ENCODE data around the gene TRIP12. TPM values are rescaled to one million over a fixed set of nuclear protein-coding genes. Genes with fewer than 3 reads are reported as not detected.

Gene TRIP12
- total RNA-seq, 1 donor from 2014 or later: 209 TPM

DNA sequence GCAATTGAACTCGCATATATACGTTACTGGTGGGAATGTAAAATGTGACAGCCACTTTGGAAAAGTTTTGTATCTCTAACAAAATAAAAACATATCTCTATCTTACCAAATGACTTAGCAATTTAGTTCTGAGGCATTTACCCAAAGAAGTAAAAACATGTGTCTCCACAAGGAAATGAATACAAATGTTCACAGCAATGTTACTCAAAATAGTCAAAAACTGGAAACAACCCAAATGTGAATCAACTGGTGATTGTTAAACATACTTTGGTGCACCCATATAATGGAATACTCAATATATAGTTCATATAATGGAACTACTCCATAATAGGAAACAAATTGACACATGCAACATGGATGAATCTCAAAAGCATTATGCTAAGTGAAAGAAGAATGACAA is 137.0 kb downstream of the TRIP12 start:
- Histone ChIP-seq H3K27ac (ENCODE audit: low read depth, low read length) (no peak overlapping the region), H3K36me3 (ENCODE audit: control insufficient read depth in 3 of 3, insufficient read depth in 3 of 3, low read length in 3 of 3) (peaks cover 8 to 27% (median 27%) of the 10 kb centered on the region in 3 donors), H3K4me1 (ENCODE audit: control insufficient read depth in 3 of 3, insufficient read depth in 3 of 3, low read length in 3 of 3) (peaks cover 7 to 12% (median 9%) of the 10 kb centered on the region in 3 donors), H3K27me3 (ENCODE audit: control insufficient read depth in 3 of 3, insufficient read depth in 3 of 3, low read length in 3 of 3) (no peaks in the 10 kb centered on the region), H3K9me3 (ENCODE audit: control insufficient read depth in 3 of 3, low read length in 3 of 3) (no peaks in the 10 kb centered on the region), H3K9ac (ENCODE audit: low read depth in 1 of 3, low read length in 3 of 3) (no peak overlapping the region), H3K4me3 (ENCODE audit: low read length in 3 of 3) (no peak overlapping the region)

DNA sequence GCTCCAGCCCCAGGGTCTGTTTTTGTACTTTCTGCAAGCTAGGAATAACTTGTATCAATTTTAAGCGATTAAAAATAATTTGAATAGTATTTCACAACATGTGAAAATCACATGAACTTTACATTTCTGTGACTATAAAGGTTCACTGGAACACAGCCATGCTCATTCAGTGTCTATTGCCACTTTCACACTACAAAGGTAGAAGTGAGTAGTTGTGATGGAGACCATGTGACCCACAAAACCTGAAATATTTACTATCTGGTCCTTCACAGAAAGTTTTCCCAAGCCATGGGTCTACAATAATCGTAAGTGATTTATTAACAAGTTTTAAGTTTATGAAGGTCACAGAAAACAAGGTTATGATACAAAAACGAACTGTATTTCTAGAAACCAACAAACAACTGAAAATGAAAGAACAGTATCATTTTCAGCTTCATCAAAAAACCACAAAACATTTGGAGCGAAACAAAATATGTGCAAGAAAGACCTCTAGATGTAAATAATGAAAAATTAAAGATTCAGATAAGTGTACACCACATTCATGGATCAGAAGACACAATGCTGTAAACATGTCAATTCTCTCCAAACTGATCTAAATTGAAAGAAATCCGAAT is 138.6 kb downstream of the TRIP12 start:
- Histone ChIP-seq H3K9ac (ENCODE audit: low read depth in 1 of 3, low read length in 3 of 3) (no peak overlapping the region), H3K27me3 (ENCODE audit: control insufficient read depth in 3 of 3, insufficient read depth in 3 of 3, low read length in 3 of 3) (no peaks in the 10 kb centered on the region), H3K36me3 (ENCODE audit: control insufficient read depth in 3 of 3, insufficient read depth in 3 of 3, low read length in 3 of 3) (peaks cover 5 to 30% (median 20%) of the 10 kb centered on the region in 3 donors), H3K27ac (ENCODE audit: low read depth, low read length) (no peak overlapping the region), H3K9me3 (ENCODE audit: control insufficient read depth in 3 of 3, low read length in 3 of 3) (no peaks in the 10 kb centered on the region), H3K4me1 (ENCODE audit: control insufficient read depth in 3 of 3, insufficient read depth in 3 of 3, low read length in 3 of 3) (peaks cover 7 to 12% (median 9%) of the 10 kb centered on the region in 3 donors), H3K4me3 (ENCODE audit: low read length in 3 of 3) (no peak overlapping the region)

- Histone ChIP-seq H3K36me3 (ENCODE audit: control insufficient read depth in 3 of 3, insufficient read depth in 3 of 3, low read length in 3 of 3) (peaks cover 11 to 42% (median 30%) of the 10 kb centered on the region in 3 donors), H3K9me3 (ENCODE audit: control insufficient read depth in 3 of 3, low read length in 3 of 3) (no peaks in the 10 kb centered on the region), H3K4me3 (ENCODE audit: low read length in 3 of 3) (no peak overlapping the region)
Measured at GRCh38 chr2:229780856-229781773, 140.7 kb downstream of the TRIP12 start.

DNA sequence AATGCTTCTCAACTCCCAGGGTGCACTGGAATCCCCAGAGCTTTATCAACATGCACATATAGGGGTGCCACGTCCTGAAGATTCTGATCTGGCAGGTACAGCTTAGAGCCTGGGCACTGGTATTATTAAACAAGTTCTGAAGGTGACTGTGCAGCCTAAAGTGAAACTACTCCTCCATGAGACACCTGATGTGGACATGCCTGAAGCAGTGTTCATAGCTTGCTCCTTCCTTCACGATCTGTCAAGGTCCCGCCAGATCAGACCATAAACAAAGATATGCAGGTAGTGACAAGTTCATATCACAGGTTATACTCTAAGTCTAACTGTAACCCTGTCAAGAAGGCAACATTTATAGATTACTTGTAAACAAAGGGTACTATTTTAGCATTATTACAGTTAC is 142.2 kb downstream of the TRIP12 start:
- Histone ChIP-seq H3K36me3 (ENCODE audit: control insufficient read depth in 3 of 3, insufficient read depth in 3 of 3, low read length in 3 of 3) (peaks cover 11 to 38% (median 35%) of the 10 kb centered on the region in 3 donors), H3K4me1 (ENCODE audit: control insufficient read depth in 3 of 3, insufficient read depth in 3 of 3, low read length in 3 of 3) (peaks cover 7 to 9% (median 7%) of the 10 kb centered on the region in 3 donors), H3K27ac (ENCODE audit: low read depth, low read length) (no peak overlapping the region), H3K27me3 (ENCODE audit: control insufficient read depth in 3 of 3, insufficient read depth in 3 of 3, low read length in 3 of 3) (no peaks in the 10 kb centered on the region), H3K4me3 (ENCODE audit: low read length in 3 of 3) (no peak overlapping the region), H3K9me3 (ENCODE audit: control insufficient read depth in 3 of 3, low read length in 3 of 3) (no peaks in the 10 kb centered on the region), H3K9ac (ENCODE audit: low read depth in 1 of 3, low read length in 3 of 3) (no peak overlapping the region)

More at GRCh38 chr2:229780856-229781773, 140.7 kb downstream of the TRIP12 start:
- peaks cover 7 to 12% (median 9%) of the 10 kb centered on the region in 3 donors for H3K4me1 ChIP-seq (ENCODE audit: control insufficient read depth in 3 of 3, insufficient read depth in 3 of 3, low read length in 3 of 3)
- no peak overlapping the region for H3K9ac ChIP-seq (ENCODE audit: low read depth in 1 of 3, low read length in 3 of 3)
- H3K27me3 ChIP-seq (ENCODE audit: control insufficient read depth in 3 of 3, insufficient read depth in 3 of 3, low read length in 3 of 3): no peaks in the 10 kb centered on the region
- no peak overlapping the region for H3K27ac ChIP-seq (ENCODE audit: low read depth, low read length)

DNA sequence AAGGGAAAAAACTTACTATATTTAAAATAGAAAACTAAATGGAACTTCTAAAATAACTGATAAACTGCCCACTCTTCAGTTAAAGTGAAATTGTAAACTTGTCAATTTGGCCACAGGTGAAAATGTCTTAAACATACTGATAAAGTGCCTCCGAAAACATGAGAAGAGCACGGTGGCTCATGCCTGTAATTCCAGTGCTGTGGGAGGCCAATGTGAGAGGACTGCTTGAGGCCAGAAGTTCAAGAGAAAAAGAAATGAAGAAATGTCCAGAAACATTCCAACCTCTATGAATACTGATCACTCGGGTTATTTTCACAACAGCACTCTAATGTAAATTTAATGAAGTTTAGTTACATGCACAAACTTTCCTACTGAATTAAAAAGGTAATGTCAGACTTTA is 144.1 kb downstream of the TRIP12 start:
- Histone ChIP-seq H3K9ac (ENCODE audit: low read depth in 1 of 3, low read length in 3 of 3) (no peak overlapping the region), H3K4me3 (ENCODE audit: low read length in 3 of 3) (no peak overlapping the region), H3K27me3 (ENCODE audit: control insufficient read depth in 3 of 3, insufficient read depth in 3 of 3, low read length in 3 of 3) (no peaks in the 10 kb centered on the region), H3K4me1 (ENCODE audit: control insufficient read depth in 3 of 3, insufficient read depth in 3 of 3, low read length in 3 of 3) (peaks cover 7 to 9% (median 7%) of the 10 kb centered on the region in 3 donors), H3K9me3 (ENCODE audit: control insufficient read depth in 3 of 3, low read length in 3 of 3) (no peaks in the 10 kb centered on the region), H3K36me3 (ENCODE audit: control insufficient read depth in 3 of 3, insufficient read depth in 3 of 3, low read length in 3 of 3) (peaks cover 18 to 50% (median 50%) of the 10 kb centered on the region in 3 donors), H3K27ac (ENCODE audit: low read depth, low read length) (no peak overlapping the region)

DNA sequence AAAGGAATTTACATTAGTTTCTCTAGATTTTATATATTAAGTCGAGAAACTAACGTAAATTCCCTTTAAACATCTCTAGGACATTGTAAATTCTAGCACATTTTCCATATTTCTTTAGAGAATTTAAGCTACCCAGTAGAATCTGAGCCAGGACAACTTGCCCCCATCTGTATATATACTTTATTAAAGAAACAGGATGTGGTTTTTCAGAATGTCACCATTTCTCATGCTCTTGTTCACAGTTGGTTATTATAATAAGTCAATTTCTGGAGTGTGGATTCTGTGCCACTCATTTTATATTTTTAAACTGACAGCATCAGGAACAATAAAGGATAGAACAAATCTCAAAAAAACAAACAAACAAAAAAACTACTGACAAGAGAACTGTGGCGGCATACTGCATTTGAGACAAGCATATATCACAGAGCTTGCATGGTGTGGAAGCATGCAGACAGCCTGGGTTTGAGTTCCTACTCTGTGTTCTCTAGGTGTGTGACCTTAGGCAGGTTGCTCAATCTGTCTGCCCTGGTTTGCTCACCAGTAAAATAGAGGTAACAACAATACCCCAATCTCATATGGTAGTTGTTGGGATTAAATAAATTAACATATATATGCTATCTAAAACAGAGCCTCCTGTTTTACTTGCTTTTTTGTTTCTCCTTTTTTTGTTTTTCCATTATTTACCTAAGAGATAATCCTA is 146.0 kb downstream of the TRIP12 start:
- no peak overlapping the region for H3K27ac ChIP-seq (ENCODE audit: low read depth, low read length)
- peaks cover 20 to 63% (median 61%) of the 10 kb centered on the region in 3 donors for H3K36me3 ChIP-seq (ENCODE audit: control insufficient read depth in 3 of 3, insufficient read depth in 3 of 3, low read length in 3 of 3)
- H3K27me3 ChIP-seq (ENCODE audit: control insufficient read depth in 3 of 3, insufficient read depth in 3 of 3, low read length in 3 of 3): no peaks in the 10 kb centered on the region
- H3K9me3 ChIP-seq (ENCODE audit: control insufficient read depth in 3 of 3, low read length in 3 of 3): no peaks in the 10 kb centered on the region
- no peak overlapping the region for H3K9ac ChIP-seq (ENCODE audit: low read depth in 1 of 3, low read length in 3 of 3)
- H3K4me1 ChIP-seq (ENCODE audit: control insufficient read depth in 3 of 3, insufficient read depth in 3 of 3, low read length in 3 of 3): no peaks in the 10 kb centered on the region
- H3K4me3 ChIP-seq (ENCODE audit: low read length in 3 of 3): no peak overlapping the region

DNA sequence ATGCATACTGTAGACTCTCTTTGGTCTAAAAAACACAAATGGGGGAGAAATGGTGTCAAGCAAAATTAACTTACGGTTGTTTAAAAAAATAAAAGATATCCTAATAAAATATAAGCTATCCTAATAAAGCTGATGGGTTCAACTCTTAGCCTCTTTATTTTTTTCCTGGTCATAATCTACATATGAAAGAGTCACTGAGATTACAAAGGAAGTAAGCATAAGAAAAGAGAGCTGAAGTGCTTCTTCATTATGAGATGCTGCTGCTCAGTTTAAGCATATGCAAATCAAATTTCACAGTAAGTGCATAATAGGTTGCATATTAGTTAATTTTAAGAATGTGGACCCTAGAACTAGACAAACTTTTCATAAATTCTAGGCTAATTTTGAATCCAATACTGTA is 147.6 kb downstream of the TRIP12 start:
- Histone ChIP-seq H3K27ac (ENCODE audit: low read depth, low read length) (no peak overlapping the region), H3K36me3 (ENCODE audit: control insufficient read depth in 3 of 3, insufficient read depth in 3 of 3, low read length in 3 of 3) (peaks cover 26 to 63% (median 60%) of the 10 kb centered on the region in 3 donors), H3K27me3 (ENCODE audit: control insufficient read depth in 3 of 3, insufficient read depth in 3 of 3, low read length in 3 of 3) (no peaks in the 10 kb centered on the region), H3K4me1 (ENCODE audit: control insufficient read depth in 3 of 3, insufficient read depth in 3 of 3, low read length in 3 of 3) (no peaks in the 10 kb centered on the region), H3K9me3 (ENCODE audit: control insufficient read depth in 3 of 3, low read length in 3 of 3) (no peaks in the 10 kb centered on the region), H3K4me3 (ENCODE audit: low read length in 3 of 3) (no peak overlapping the region), H3K9ac (ENCODE audit: low read depth in 1 of 3, low read length in 3 of 3) (no peak overlapping the region)

DNA sequence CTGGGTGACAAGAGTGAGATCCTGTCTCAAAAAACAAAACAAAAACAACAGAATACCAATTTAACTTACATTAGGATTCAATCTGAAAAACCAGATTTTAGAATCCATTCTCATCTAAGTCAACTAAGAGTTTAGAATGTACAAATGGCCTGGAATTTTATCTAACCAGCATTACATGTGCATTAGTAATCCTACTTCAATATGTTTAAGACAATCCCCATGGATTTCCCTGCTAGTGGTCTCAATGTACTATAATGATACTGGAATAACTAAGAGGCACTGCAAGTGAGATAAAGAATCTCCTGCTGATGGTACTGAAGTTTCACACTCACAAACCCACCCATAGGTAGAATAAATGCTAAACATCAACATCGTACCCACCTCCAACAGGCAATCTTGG is 153.6 kb downstream of the TRIP12 start:
- H3K27ac ChIP-seq (ENCODE audit: low read depth, low read length): no peak overlapping the region
- H3K9ac ChIP-seq (ENCODE audit: low read depth in 1 of 3, low read length in 3 of 3): no peak overlapping the region
- no peaks in the 10 kb centered on the region for H3K27me3 ChIP-seq (ENCODE audit: control insufficient read depth in 3 of 3, insufficient read depth in 3 of 3, low read length in 3 of 3)
- no peak overlapping the region for H3K4me3 ChIP-seq (ENCODE audit: low read length in 3 of 3)
- H3K4me1 ChIP-seq (ENCODE audit: control insufficient read depth in 3 of 3, insufficient read depth in 3 of 3, low read length in 3 of 3): no peaks in the 10 kb centered on the region
- H3K36me3 ChIP-seq (ENCODE audit: control insufficient read depth in 3 of 3, insufficient read depth in 3 of 3, low read length in 3 of 3): peaks cover 34 to 66% (median 61%) of the 10 kb centered on the region in 3 donors
- H3K9me3 ChIP-seq (ENCODE audit: control insufficient read depth in 3 of 3, low read length in 3 of 3): no peaks in the 10 kb centered on the region

DNA sequence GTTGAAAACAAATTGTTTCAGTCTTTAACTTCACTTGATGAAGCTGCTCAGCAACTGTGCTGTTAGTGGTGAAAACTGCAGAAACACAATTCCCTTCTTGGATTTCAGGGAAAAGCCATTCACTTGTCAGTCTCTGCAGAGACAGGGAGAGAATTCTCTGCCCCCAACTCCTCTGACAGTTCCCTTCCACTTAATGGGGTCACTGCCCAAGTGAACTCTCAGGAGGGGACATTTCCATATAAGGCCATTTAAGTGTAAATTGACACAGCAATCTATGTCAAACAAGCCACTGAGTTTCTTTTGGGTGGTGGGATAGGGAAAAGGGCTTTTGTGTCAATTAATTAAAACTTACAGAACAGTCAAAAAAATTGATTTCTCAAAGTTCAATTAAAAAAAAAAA is 156.1 kb downstream of the TRIP12 start:
- Histone ChIP-seq H3K27me3 (ENCODE audit: control insufficient read depth in 3 of 3, insufficient read depth in 3 of 3, low read length in 3 of 3) (no peaks in the 10 kb centered on the region), H3K4me1 (ENCODE audit: control insufficient read depth in 3 of 3, insufficient read depth in 3 of 3, low read length in 3 of 3) (no peaks in the 10 kb centered on the region), H3K9me3 (ENCODE audit: control insufficient read depth in 3 of 3, low read length in 3 of 3) (no peaks in the 10 kb centered on the region), H3K36me3 (ENCODE audit: control insufficient read depth in 3 of 3, insufficient read depth in 3 of 3, low read length in 3 of 3) (peaks cover 28 to 51% (median 47%) of the 10 kb centered on the region in 3 donors), H3K27ac (ENCODE audit: low read depth, low read length) (no peak overlapping the region), H3K9ac (ENCODE audit: low read depth in 1 of 3, low read length in 3 of 3) (no peak overlapping the region), H3K4me3 (ENCODE audit: low read length in 3 of 3) (no peak overlapping the region)
